GM12878 (cell line): ENCODE results near the gene TRIM26.

Experiments
- HCFC1 ChIP-seq: fragments of 150-350 bp; IDR thresholded peaks from 2 replicates; pipeline ENCODE4 v1.6.1; 2014; ENCODE audit warnings: low read length
- POLR2AphosphoS5 ChIP-seq: IDR thresholded peaks from 2 replicates; pipeline ENCODE4 v1.6.1; 2011; ENCODE audit warnings: mild to moderate bottlenecking, low read length, inconsistent platforms
- RCOR1 ChIP-seq: conservative IDR thresholded peaks from 2 replicates; pipeline ENCODE4 v1.6.1; 2012; ENCODE audit warnings: low read depth, low read length, improper control_type of control experiment
- SREBF2 ChIP-seq: IDR thresholded peaks from 2 replicates; pipeline ENCODE4 v1.6.1; 2012; ENCODE audit warnings: mild to moderate bottlenecking, low read length
- TAF1 ChIP-seq: IDR thresholded peaks from 2 replicates; pipeline ENCODE4 v1.6.1; 2011; ENCODE audit warnings: mild to moderate bottlenecking, low read depth, low read length, borderline replicate concordance
- TCF3 ChIP-seq: IDR thresholded peaks from 2 replicates; pipeline ENCODE4 v1.6.1; 2012; ENCODE audit warnings: low read depth, mild to moderate bottlenecking, low read length, borderline replicate concordance; ENCODE audit not compliant: insufficient read depth
- ZNF24 ChIP-seq: fragments of 450-650 bp; IDR thresholded peaks from 2 replicates; pipeline ENCODE4 v1.6.1; 2017; ENCODE audit warnings: antibody characterized with exemption, mild to moderate bottlenecking
- TF ChIP-seq, protein P1 (sequence below): fragments of 150-350 bp; IDR thresholded peaks from 2 replicates; pipeline ENCODE4 v1.6.1; 2016; ENCODE audit warnings: low read depth, low read length
- TF ChIP-seq, protein P2 (sequence below): IDR thresholded peaks from 2 replicates; pipeline ENCODE4 v1.6.1; 2011; ENCODE audit warnings: low read depth, mild to moderate bottlenecking, low read length, moderate library complexity, borderline replicate concordance; ENCODE audit errors: extremely low read depth

DNA sequence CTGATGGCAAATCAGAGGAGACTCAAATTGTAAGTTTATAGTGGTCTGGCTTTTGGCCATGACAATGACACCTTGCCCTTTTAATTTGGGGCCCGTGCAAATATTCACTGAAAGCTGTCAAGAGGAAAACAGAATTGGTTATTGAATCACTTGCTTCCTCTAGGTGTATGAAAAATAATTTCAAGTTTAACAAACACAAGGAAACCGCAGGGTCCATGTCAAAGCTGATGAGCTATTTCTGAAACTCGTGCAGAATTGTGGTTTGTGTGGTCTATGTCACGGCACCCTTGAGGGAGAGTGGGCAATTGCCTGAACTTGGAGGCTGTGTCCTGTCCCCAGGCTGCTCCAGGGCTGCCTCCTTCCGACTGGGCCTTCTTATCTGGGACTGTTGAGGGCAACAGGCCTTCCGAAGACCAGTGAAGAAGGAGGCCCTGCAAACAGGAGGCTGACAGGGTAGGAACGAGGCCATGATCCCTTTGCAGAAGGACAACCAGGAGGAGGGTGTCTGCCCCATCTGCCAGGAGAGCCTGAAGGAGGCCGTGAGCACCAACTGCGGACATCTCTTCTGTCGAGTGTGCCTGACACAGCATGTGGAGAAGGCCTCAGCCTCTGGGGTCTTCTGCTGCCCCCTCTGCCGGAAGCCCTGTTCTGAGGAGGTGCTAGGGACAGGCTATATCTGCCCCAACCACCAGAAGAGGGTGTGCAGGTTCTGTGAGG lies 76.5 kb downstream of the TRIM26 start:
- TF ChIP-seq RCOR1 = no peak
- TF ChIP-seq, protein P1, sequence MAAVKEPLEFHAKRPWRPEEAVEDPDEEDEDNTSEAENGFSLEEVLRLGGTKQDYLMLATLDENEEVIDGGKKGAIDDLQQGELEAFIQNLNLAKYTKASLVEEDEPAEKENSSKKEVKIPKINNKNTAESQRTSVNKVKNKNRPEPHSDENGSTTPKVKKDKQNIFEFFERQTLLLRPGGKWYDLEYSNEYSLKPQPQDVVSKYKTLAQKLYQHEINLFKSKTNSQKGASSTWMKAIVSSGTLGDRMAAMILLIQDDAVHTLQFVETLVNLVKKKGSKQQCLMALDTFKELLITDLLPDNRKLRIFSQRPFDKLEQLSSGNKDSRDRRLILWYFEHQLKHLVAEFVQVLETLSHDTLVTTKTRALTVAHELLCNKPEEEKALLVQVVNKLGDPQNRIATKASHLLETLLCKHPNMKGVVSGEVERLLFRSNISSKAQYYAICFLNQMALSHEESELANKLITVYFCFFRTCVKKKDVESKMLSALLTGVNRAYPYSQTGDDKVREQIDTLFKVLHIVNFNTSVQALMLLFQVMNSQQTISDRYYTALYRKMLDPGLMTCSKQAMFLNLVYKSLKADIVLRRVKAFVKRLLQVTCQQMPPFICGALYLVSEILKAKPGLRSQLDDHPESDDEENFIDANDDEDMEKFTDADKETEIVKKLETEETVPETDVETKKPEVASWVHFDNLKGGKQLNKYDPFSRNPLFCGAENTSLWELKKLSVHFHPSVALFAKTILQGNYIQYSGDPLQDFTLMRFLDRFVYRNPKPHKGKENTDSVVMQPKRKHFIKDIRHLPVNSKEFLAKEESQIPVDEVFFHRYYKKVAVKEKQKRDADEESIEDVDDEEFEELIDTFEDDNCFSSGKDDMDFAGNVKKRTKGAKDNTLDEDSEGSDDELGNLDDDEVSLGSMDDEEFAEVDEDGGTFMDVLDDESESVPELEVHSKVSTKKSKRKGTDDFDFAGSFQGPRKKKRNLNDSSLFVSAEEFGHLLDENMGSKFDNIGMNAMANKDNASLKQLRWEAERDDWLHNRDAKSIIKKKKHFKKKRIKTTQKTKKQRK = no peak
- TF ChIP-seq TAF1 = no peak
- no peak for TF ChIP-seq TCF3
- no peak for TF ChIP-seq POLR2AphosphoS5
- TF ChIP-seq HCFC1 = no peak
- TF ChIP-seq ZNF24 = no peak
- TF ChIP-seq SREBF2 = no peak
- TF ChIP-seq, protein P2, sequence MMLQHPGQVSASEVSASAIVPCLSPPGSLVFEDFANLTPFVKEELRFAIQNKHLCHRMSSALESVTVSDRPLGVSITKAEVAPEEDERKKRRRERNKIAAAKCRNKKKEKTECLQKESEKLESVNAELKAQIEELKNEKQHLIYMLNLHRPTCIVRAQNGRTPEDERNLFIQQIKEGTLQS = no peak
